RKO (cell line): ENCODE results near the gene SAP30BP.

Experiments
- DNase-seq: peaks from one replicate; pipeline ENCODE4 v3.0.0-alpha.2; 2016; ENCODE audit warnings: low spot score

SAP30BP gene

GRCh38 chr17:75740631-75741077 lies 73.5 kb downstream of the SAP30BP start:
- no peak for DNase-seq

DNA sequence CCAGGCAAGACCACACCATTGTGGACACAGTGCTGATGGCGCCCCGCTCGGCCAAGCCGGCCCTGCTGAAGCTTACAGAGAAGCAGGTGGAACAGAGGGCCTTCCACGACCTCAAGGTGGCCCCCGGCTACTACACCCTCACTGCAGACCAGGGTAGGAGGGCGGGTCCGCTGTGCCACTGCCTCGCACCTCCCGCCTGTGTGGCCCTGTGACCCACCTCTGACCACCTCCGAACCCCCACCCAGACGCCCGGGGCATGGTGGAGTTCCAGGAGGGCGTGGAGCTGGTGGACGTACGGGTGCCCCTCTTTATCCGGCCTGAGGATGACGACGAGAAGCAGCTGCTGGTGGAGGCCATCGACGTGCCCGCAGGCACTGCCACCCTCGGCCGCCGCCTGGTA lies 75.2 kb downstream of the SAP30BP start:
- DNase-seq = no peak

DNA sequence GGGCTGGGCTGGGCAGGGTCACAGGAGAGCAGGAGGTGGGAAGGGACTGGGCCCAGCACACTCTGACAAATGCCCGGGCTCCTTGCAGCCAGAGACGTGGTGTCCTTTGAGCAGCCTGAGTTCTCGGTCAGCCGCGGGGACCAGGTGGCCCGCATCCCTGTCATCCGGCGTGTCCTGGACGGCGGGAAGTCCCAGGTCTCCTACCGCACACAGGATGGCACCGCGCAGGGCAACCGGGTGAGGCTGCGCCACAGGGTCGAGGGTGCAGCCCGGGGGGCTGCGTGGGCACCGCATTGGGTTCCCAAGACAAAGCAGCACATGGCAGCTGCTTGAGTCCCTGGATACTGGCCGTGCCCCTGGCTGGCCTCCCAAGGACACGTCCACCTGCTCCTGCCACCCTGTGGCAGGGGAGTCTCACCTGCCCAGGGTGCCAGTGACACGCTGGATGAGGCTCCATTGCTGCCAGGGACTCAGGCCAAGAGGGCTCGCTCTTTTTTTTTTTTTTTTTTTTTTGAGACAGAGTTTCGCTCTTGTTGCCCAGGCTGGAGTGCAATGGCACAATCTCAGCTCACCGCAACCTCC lies 76.6 kb downstream of the SAP30BP start:
- no peak for DNase-seq

DNA sequence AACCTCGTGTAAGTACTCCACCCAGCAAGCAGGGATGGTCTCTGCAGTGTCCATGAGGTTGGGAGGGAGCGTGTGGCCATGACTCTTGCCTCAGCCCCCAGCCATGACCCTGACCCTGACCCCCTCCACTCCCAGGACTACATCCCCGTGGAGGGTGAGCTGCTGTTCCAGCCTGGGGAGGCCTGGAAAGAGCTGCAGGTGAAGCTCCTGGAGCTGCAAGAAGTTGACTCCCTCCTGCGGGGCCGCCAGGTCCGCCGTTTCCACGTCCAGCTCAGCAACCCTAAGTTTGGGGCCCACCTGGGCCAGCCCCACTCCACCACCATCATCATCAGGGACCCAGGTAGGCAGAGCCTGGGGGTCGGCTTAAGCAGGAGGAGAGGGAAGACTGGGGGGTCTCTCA lies 81.6 kb downstream of the SAP30BP start:
- DNase-seq = no peak

- DNase-seq = peak; percentile 78
Observed at GRCh38 chr17:75749545-75750389, 82.6 kb downstream of the SAP30BP start.

- no peak for DNase-seq
Observed at GRCh38 chr17:75750661-75751423, 83.7 kb downstream of the SAP30BP start.

GRCh38 chr17:75751676-75752404 lies 84.7 kb downstream of the SAP30BP start:
- no peak for DNase-seq

GRCh38 chr17:75752405-75752709 lies 85.2 kb downstream of the SAP30BP start:
- no peak for DNase-seq

- no peak for DNase-seq
Observed at GRCh38 chr17:75752802-75753513, 85.8 kb downstream of the SAP30BP start.

GRCh38 chr17:75753514-75754377 lies 86.6 kb downstream of the SAP30BP start:
- DNase-seq = no peak

DNA sequence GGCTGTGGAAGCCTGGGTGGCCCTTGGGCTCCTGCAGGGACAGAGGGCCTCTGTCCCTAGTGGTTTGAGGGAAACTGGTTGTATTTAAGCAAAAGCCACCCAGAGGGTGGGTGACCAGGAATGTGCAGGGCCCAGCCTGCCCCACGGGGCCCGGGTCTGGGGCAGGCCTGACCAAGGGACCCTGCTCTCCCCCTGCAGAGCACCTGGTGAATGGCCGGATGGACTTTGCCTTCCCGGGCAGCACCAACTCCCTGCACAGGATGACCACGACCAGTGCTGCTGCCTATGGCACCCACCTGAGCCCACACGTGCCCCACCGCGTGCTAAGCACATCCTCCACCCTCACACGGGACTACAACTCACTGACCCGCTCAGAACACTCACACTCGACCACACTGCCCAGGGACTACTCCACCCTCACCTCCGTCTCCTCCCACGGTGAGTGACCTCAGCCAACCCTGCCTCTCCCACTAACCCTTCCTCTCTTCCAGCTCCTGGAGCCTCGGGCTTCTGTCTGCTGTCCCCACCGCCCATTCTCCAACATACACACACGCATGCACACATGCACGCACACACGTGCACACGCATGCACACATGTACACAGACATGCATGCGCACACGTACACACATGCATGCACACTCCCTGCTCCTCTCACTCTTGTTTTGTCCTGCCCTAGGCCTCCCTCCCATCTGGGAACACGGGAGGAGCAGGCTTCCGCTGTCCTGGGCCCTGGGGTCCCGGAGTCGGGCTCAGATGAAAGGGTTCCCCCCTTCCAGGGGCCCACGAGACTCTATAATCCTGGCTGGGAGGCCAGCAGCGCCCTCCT lies 87.5 kb downstream of the SAP30BP start:
- no peak for DNase-seq

DNA sequence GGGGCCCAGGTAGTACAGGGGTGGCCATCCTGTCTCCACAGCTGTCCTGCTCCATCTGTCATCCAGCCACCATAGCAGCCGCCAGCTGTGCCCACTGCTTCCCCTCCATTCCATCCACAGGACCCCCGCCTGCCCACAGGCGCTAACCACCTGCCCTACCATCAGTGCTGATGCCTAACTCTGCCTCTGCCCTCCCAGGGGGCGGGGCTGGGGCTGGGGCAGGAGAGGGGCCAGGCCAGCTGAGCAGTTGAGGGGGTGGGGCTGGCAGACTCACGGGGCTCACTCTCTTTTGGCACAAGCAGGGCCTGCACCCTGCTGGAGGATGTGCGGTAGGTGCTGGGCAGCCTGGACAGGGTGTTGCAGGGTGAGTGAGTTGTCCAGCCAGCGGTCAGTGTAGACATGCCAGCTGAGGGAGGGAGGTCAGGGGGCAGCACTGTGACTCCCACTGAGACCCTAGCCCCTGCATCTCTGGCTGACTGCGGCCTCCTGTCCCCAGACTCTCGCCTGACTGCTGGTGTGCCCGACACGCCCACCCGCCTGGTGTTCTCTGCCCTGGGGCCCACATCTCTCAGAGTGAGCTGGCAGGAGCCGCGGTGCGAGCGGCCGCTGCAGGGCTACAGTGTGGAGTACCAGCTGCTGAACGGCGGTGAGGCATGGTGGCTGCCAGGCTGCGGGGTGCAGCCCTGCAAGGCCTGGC lies 88.2 kb downstream of the SAP30BP start:
- DNase-seq = no peak

- DNase-seq = no peak
Observed at GRCh38 chr17:75755990-75756389, 88.9 kb downstream of the SAP30BP start.

DNA sequence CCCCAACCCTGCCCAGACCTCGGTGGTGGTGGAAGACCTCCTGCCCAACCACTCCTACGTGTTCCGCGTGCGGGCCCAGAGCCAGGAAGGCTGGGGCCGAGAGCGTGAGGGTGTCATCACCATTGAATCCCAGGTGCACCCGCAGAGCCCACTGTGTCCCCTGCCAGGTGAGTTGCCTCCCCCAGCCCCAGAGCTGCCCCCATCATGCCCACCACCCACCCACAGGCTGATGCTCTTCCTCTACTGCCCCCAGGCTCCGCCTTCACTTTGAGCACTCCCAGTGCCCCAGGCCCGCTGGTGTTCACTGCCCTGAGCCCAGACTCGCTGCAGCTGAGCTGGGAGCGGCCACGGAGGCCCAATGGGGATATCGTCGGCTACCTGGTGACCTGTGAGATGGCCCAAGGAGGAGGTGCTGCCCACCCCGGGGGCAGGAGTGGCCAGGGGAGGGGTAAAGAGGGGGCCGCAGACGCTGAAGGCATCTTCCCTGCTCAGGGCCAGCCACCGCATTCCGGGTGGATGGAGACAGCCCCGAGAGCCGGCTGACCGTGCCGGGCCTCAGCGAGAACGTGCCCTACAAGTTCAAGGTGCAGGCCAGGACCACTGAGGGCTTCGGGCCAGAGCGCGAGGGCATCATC lies 89.4 kb downstream of the SAP30BP start:
- no peak for DNase-seq

DNA sequence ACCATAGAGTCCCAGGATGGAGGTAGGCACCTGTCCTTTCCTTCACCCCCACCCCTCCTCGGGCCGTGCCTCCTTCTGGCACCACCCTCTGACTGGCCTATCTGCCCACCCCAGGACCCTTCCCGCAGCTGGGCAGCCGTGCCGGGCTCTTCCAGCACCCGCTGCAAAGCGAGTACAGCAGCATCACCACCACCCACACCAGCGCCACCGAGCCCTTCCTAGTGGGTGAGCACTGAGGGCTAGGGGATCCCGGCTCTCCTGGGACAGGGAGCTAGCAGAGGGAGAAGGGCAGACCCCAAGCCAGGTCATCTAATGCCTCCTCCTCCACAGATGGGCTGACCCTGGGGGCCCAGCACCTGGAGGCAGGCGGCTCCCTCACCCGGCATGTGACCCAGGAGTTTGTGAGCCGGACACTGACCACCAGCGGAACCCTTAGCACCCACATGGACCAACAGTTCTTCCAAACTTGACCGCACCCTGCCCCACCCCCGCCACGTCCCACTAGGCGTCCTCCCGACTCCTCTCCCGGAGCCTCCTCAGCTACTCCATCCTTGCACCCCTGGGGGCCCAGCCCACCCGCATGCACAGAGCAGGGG lies 90.0 kb downstream of the SAP30BP start:
- DNase-seq = no peak
